T1000 (cell line): ENCODE data around the gene HOGA1.
A peak's percentile ranks its signal among the peaks of the same experiment; 100 is the strongest.
"Not testable (repeated sequence)": the region's sequence is repeated elsewhere in the genome, so short reads cannot be mapped to it uniquely, and the experiment has no call there.

Experiments
- DNase-seq: peaks from one replicate; lab custom pipeline; 2025; ENCODE audit warnings: mixed read lengths; lab: John Stamatoyannopoulos, UW

Gene HOGA1

GRCh38 chr10:97608991-97609561, 24.9 kb downstream of the HOGA1 start:
- DNase-seq, result no peak

GRCh38 chr10:97611473-97611872, 27.3 kb downstream of the HOGA1 start:
- no peak for DNase-seq

GRCh38 chr10:97612386-97612785, 28.2 kb downstream of the HOGA1 start:
- no peak for DNase-seq

GRCh38 chr10:97618285-97618684, 34.1 kb downstream of the HOGA1 start:
- DNase-seq, result no peak

DNA sequence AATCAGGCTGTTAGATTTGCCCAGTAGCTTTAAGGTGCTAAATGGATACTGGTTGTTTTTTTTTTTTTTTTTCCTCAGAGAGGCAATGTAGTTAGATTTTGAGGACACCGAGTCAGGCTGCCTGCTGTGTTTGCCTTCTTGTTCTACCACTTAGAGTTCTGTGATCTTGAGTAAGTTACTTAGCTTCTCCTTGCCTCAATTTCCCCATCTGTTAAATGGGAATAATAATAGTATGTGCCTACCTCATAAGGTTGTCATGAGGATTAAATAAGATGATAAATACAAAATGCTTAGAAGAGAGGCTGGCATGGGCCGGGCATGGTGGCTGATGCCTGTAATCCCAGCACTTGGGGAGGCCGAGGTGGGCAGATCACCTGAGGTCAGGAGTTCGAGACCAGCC, 34.5 kb downstream of the HOGA1 start:
- no peak for DNase-seq

GRCh38 chr10:97623277-97623676, 39.1 kb downstream of the HOGA1 start:
- no peak for DNase-seq

GRCh38 chr10:97627731-97628130, 43.5 kb downstream of the HOGA1 start:
- DNase-seq, result no peak

DNA sequence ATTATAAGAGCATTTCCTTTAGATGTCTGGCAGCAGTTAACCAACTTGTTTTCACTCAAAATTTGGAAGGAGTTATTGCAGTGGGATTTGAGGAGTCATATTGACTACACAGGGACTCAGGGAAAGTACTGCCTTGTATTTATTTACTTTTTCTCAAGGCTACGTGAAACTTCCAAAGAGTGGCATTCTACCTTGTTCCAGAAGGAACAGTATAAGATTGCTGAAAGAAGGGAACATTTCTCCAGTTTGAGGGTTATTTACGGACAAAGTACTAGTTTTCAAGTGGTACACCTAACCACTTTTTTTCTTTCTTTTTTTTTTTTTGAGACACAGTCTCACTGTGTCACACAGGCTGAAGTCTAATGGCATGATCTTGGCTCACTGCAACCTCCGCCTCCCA, 44.0 kb downstream of the HOGA1 start:
- no peak for DNase-seq

GRCh38 chr10:97629289-97629688, 45.1 kb downstream of the HOGA1 start:
- no peak for DNase-seq

DNA sequence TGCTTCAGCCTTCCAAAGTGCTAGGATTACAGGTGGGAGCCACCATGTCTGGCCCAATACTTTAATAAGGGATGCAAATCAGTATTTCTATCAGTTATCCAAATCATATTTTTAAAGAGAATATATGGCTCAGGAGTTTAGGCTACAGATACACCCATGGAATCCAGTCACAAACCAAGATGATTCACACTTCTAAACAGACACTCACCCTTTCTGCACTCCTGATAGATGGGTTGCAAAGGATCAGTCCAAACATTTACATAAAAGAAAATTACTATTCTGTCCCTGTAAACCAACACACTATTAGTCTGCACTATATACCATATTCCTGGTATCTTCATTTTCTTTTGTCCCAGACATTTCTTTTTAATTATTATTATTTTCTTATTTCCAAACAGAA, 46.9 kb downstream of the HOGA1 start:
- DNase-seq, result no peak

DNA sequence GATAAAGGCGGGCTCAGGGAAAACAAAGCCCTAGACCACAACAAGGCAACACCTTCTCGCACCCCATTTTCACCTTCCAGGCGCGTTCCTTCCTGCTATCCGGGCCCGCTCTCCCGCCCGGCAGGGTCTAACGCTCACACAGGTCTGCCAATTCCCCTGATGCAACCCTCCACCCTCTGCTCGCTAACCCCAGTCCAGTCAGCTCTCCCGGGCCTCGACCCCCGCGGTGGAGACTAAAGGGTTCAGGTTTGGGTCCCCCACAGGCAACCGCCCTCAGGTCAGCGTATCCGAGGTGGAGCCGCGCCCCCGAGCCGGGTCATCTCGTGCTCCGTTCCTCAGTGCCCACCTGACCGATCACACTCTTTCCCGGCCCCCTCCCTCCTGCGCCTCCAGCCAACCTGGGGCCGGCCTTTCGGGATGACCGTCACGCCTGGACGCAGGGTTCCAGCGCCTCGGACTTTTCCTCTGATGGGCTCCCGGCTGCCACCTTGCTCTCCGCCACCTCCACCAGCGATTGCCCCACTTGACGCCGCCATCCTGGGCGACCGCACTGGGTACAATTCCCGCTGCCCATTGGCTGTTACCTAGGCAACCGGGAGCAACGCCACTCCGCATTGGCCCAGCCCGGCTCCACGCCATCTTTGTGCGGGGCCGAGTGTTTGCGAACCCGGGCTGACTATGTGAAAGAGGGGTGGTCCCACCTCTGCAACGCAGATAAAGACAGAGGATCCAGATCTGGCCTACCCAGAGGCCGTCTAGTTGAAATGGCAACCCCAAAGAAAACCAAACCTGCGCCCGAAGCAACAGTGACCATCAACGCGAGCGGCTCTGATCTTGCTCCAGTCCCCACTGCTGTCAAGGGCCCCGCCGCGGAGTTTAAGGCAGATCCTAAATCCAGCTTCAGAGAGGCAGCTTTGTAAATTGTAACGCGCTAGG, 49.0 kb downstream of the HOGA1 start, which contains the start of gene MORN4:
Gene MORN4, minus strand, starts transcription at position 552 of the 936 bp plus-strand sequence. CDS start 13,847 bp downstream, outside the sequence.
- DNase-seq, result peak; percentile 95

GRCh38 chr10:97633921-97634320, 49.7 kb downstream of the HOGA1 start:
- no peak for DNase-seq

DNA sequence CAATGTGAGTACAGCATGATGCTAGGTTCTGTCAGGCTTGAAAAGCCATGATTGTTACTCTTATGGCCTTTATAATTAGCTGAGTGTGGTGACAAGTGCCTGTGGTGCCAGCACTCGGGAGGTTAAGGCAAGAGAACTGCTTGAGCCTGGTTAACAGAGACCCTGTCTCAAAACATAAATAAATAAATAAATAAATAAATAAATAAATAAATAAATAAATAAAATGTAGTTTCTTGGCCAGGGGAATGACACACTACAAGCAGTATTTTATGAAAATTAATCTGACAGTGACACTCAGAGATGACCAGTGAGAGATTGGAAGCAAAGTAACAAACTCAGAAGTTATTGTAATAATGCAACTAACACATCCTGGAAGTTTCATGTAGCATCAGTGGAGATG, 51.4 kb downstream of the HOGA1 start:
- DNase-seq, result no peak

DNA sequence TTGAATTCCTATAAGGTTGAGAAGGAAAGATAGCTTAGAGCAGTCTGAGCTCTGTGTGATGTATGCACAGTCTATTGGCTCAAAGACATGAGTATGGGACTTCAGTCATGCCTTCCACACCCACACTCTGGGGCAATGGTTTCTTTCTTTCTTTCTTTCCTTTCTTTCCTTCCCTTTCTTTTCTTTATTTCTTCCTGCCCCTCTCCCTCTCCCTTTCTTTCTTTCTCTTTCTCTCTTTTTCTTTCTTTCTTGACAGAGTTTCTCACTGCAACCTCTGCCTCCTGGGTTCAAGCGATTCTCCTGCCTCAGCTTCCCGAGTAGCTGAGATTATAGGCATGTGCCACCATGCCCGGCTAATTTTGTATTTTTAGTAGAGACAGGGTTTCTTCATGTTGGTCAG, 54.9 kb downstream of the HOGA1 start:
- not testable (repeated sequence) for DNase-seq

GRCh38 chr10:97640174-97640867, 56.1 kb downstream of the HOGA1 start, which contains the start of gene PI4K2A:
Gene PI4K2A (plus strand): TSS chr10:97640671. CDS start chr10:97640743, 72 bp downstream.
- peak; percentile 99 for DNase-seq

GRCh38 chr10:97640868-97641811, 57.0 kb downstream of the HOGA1 start:
- DNase-seq, result no peak

DNA sequence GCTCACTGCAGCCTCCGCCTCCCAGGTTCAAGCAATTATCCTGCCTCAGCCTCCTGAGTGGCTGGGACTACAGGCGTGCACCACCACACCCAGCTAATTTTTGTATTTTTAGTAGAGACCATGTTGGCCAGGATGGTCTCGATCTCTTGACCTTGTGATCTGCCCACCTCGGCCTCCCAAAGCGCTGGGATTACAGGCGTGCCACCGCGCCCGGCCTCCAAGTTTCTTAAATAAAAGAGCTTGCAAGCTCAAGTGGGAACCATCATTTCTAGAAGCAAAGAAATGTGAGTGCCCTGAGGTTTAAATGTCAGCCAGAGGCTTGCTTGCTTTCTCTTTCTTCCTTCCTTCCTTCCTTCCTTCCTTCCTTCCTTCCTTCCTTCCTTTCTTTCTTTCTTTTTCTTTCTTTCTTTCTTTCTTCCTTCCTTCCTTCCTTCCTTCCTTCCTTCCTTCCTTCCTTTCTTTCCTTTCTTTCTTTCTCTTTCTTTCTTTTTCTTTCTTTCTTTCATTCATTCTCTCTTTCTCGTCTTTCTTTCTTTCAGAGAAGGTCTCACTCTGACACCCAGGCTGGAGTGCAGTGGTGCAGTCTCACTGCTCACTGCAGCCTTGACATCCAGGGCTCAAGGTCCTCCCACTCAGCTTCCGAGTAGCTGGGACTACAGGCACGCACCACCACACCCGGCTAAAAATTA, 58.4 kb downstream of the HOGA1 start:
- not testable (repeated sequence) for DNase-seq

GRCh38 chr10:97643441-97643985, 59.3 kb downstream of the HOGA1 start:
- DNase-seq, result no peak

DNA sequence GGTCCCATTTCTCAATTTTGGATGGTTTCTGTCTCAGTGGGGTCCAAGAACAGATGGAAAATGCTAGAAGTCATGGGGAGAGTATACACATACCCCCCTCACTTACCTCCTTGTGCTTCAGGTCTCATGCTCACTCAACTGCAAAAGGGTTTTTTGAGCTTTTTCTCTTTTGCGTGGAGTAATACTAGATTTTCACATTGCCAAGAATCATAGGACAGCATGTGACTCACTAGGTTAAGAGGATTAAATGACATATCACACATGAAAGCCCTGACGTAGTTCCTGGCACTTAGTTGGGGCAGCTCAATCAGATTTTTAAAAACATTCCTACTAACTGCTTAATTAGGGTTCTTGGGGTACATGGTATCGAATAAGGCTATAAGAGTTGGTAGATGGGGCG, 60.7 kb downstream of the HOGA1 start:
- DNase-seq, result no peak

DNA sequence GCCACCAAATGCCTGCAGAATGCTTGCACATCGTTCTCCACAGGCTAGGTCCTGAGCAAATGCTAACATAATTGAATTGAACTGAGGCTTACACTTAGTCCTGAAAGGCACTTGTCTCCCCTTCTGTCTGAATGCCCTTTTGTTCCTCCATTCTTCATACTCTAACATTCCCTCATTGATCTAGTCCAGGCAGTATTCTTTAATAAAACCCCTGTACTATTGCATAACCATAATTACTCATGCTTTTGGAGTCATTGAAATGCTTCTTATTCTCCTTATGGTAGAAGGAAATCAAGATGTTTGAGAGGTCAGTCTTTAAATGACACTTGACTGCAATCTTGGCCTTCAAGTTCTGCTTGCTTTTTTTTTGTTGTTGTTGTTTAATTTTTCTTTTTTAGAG, 63.4 kb downstream of the HOGA1 start:
- DNase-seq, result no peak
